Parathyroid adenoma (tissue), 2 donors: ENCODE measurements around the gene NCBP1.

Experiments used
- H2AFZ ChIP-seq: fragments of 300-600 bp; sonication (generic); one replicate; pipeline ENCODE4 v1.7.0; 2017; ENCODE audit warnings: antibody characterized with exemption, mild to moderate bottlenecking
- H3K27ac ChIP-seq: fragments of 300-600 bp; sonication (generic); one replicate; pipeline ENCODE4 v1.7.0; 2017
- H3K27me3 ChIP-seq: fragments of 300-600 bp; sonication (generic); one replicate; pipeline ENCODE4 v1.7.0; 2017; ENCODE audit warnings: low read length; ENCODE audit not compliant: control insufficient read depth, insufficient read depth
- H3K36me3 ChIP-seq: fragments of 300-600 bp; sonication (generic); one replicate; pipeline ENCODE4 v1.7.0; 2017; ENCODE audit warnings: low read length; ENCODE audit not compliant: control insufficient read depth, insufficient read depth
- H3K4me1 ChIP-seq: fragments of 300-600 bp; sonication (generic); one replicate; pipeline ENCODE4 v1.7.0; 2017; ENCODE audit warnings: control low read depth
- H3K4me2 ChIP-seq: fragments of 300-600 bp; sonication (generic); one replicate; pipeline ENCODE4 v1.7.0; 2017; ENCODE audit warnings: low read length
- H3K4me3 ChIP-seq: fragments of 300-600 bp; sonication (generic); one replicate; pipeline ENCODE4 v1.7.0; 2017; ENCODE audit warnings: low read depth, low read length
- H3K79me2 ChIP-seq: fragments of 300-600 bp; sonication (generic); one replicate; pipeline ENCODE4 v1.7.0; 2017; ENCODE audit warnings: control low read depth
- H3K9ac ChIP-seq: fragments of 300-600 bp; sonication (generic); one replicate; pipeline ENCODE4 v1.7.0; 2017; ENCODE audit warnings: mild to moderate bottlenecking
- H3K9me3 ChIP-seq: fragments of 300-600 bp; sonication (generic); one replicate; pipeline ENCODE4 v1.7.0; 2017; ENCODE audit warnings: low read length; ENCODE audit not compliant: control insufficient read depth
- CTCF ChIP-seq: fragments of 300-600 bp; sonication (generic); IDR thresholded peaks from one replicate; pipeline ENCODE4 v1.7.0; 2017; ENCODE audit warnings: antibody characterized with exemption, mild to moderate bottlenecking
- donor health status: primary hyperparathyroidism.

Gene NCBP1

DNA sequence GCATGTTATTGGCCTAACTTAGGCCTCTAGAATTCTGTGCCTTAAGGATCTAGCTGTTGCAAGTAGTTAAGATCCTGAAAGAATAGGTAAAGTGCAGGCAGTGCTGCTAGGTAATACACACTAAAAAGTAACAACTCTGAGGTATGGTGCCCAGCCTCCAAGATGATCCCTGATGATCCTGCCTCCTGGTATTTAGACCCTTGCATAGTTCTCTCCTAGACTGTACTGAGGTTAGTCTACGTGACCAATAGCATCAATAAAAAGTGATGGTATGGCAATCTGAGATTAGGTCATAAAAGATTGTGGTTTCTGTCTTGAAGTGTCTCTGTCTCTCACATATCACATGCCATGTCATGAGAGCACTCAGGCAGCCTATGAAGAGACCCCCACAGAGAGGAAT, 9.7 kb upstream of the NCBP1 start:
- Histone ChIP-seq H3K4me3 (no peak overlapping the region), H3K9me3 (no peaks in the 10 kb centered on the region), H2AFZ (no peak overlapping the region), H3K4me2 (no peak overlapping the region), H3K36me3 (no peaks in the 10 kb centered on the region), H3K9ac (no peak overlapping the region), H3K4me1 (no peaks in the 10 kb centered on the region), H3K27me3 (no peaks in the 10 kb centered on the region), H3K27ac (no peak overlapping the region), H3K79me2 (no peaks in the 10 kb centered on the region)
- TF ChIP-seq CTCF, result no peak

GRCh38 chr9:97625620-97626019, 8.0 kb upstream of the NCBP1 start:
- H3K4me3 ChIP-seq, result no peak overlapping the region
- peaks cover 6% of the 10 kb centered on the region for H3K79me2 ChIP-seq
- no peak overlapping the region for H3K9ac ChIP-seq
- H3K9me3 ChIP-seq, result no peaks in the 10 kb centered on the region
- H3K4me1 ChIP-seq, result no peaks in the 10 kb centered on the region
- H3K27ac ChIP-seq, result no peak overlapping the region
- TF ChIP-seq CTCF, result no peak
- H2AFZ ChIP-seq, result no peak overlapping the region
- no peaks in the 10 kb centered on the region for H3K36me3 ChIP-seq
- no peaks in the 10 kb centered on the region for H3K27me3 ChIP-seq
- H3K4me2 ChIP-seq, result no peak overlapping the region

DNA sequence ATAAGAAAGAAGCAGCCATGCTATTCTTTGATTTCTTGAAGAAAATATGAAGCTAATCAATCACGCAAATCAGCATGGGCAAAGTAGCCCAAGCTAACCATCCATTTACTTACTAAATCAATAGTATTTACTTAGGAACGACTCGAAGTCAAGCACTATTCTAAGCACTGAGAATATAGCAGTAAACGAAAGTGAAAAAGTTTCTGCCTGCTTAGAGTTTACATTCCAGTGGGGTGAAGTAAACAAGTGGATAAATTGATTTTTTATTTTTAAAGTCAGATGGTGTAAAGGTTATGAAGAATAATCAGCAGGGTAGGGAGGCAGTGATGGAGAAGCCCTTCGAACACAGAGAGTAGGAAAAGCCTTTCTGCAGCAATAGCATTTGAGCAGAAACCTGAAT, 6.0 kb upstream of the NCBP1 start:
- H3K4me3 ChIP-seq, result no peak overlapping the region
- peaks cover 5% of the 10 kb centered on the region for H3K4me1 ChIP-seq
- peaks cover 9% of the 10 kb centered on the region for H3K79me2 ChIP-seq
- H3K9me3 ChIP-seq, result no peaks in the 10 kb centered on the region
- H3K27me3 ChIP-seq, result no peaks in the 10 kb centered on the region
- H3K27ac ChIP-seq, result no peak overlapping the region
- no peak overlapping the region for H3K4me2 ChIP-seq
- no peak overlapping the region for H3K9ac ChIP-seq
- no peak for TF ChIP-seq CTCF
- no peaks in the 10 kb centered on the region for H3K36me3 ChIP-seq
- H2AFZ ChIP-seq, result no peak overlapping the region

GRCh38 chr9:97628668-97629067, 5.0 kb upstream of the NCBP1 start:
- H3K27me3 ChIP-seq, result no peaks in the 10 kb centered on the region
- TF ChIP-seq CTCF, result no peak
- H3K27ac ChIP-seq, result no peak overlapping the region

DNA sequence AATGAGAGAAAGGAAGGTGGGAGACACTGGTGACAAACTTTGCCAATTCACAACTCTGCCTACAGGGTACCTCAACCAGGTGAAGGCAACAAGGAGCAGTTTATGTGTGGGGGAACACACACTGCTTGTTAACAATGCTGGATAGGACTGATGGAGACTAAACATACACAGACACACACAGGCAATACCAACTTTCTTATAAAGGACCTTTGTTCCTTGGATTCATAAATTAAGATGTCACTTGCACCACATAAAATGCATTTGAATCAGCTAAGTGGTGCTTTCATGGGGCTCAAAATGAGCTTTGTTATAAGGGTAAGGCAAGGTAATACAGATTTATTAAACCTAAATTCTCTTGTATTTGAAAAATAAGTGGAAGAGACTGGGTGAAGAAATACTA, 4.5 kb upstream of the NCBP1 start:
- Histone ChIP-seq H3K9me3 (no peaks in the 10 kb centered on the region), H3K4me1 (peaks cover 5% of the 10 kb centered on the region), H3K27me3 (no peaks in the 10 kb centered on the region), H3K9ac (no peak overlapping the region), H3K27ac (no peak overlapping the region), H3K4me2 (no peak overlapping the region), H3K4me3 (no peak overlapping the region), H3K79me2 (peaks cover 9% of the 10 kb centered on the region), H2AFZ (no peak overlapping the region), H3K36me3 (no peaks in the 10 kb centered on the region)
- no peak for TF ChIP-seq CTCF

More at GRCh38 chr9:97628668-97629067, 5.0 kb upstream of the NCBP1 start:
- no peak overlapping the region for H3K4me2 ChIP-seq
- H3K4me1 ChIP-seq, result peaks cover 5% of the 10 kb centered on the region
- H3K9ac ChIP-seq, result no peak overlapping the region
- no peaks in the 10 kb centered on the region for H3K36me3 ChIP-seq
- no peak overlapping the region for H2AFZ ChIP-seq
- peaks cover 9% of the 10 kb centered on the region for H3K79me2 ChIP-seq
- H3K4me3 ChIP-seq, result no peak overlapping the region
- H3K9me3 ChIP-seq, result no peaks in the 10 kb centered on the region
